Measurements from ENCODE around the gene WBP1L. TPM values are rescaled to one million over a fixed set of nuclear protein-coding genes. Genes with fewer than 3 reads are reported as not detected.
"Not testable (repeated sequence)": the region's sequence is repeated elsewhere in the genome, so short reads cannot be mapped to it uniquely, and the experiment has no call there.

The WBP1L gene
- total RNA-seq, 1 donor from 2014 or later: 29.6 TPM

- TF ChIP-seq CTCF (IDR thresholded peaks at IDR 0.05; ENCODE audit: partially characterized antibody, unreplicated experiment): no peak
- H3K9me3 Mint-ChIP-seq (ENCODE audit: unreplicated experiment): peaks cover 3% of the 10 kb centered on the region
- no peak overlapping the region for H3K27ac Mint-ChIP-seq (ENCODE audit: unreplicated experiment)
- H3K4me3 Mint-ChIP-seq (ENCODE audit: unreplicated experiment): no peak overlapping the region
- peaks cover 3% of the 10 kb centered on the region for H3K27me3 Mint-ChIP-seq (ENCODE audit: unreplicated experiment)
- DNase-seq: no peak
- peaks cover 2% of the 10 kb centered on the region for H3K4me1 Mint-ChIP-seq (ENCODE audit: low read depth, unreplicated experiment)
- no peaks in the 10 kb centered on the region for H3K36me3 Mint-ChIP-seq (ENCODE audit: unreplicated experiment)
Measured at GRCh38 chr10:102815790-102816549, 72.2 kb downstream of the WBP1L start.

- H3K9me3 Mint-ChIP-seq (ENCODE audit: unreplicated experiment): peaks cover 3% of the 10 kb centered on the region
- no peak overlapping the region for H3K4me3 Mint-ChIP-seq (ENCODE audit: unreplicated experiment)
- H3K27me3 Mint-ChIP-seq (ENCODE audit: unreplicated experiment): peaks cover 3% of the 10 kb centered on the region
- no peak for DNase-seq
- TF ChIP-seq CTCF (IDR thresholded peaks at IDR 0.05; ENCODE audit: partially characterized antibody, unreplicated experiment): no peak
- H3K4me1 Mint-ChIP-seq (ENCODE audit: low read depth, unreplicated experiment): peaks cover 2% of the 10 kb centered on the region
- no peak overlapping the region for H3K27ac Mint-ChIP-seq (ENCODE audit: unreplicated experiment)
- H3K36me3 Mint-ChIP-seq (ENCODE audit: unreplicated experiment): no peaks in the 10 kb centered on the region
Measured at GRCh38 chr10:102817175-102817574, 73.4 kb downstream of the WBP1L start.

GRCh38 chr10:102819054-102819453, 75.3 kb downstream of the WBP1L start:
- Mint-ChIP-seq H3K27me3 (ENCODE audit: unreplicated experiment) (peaks cover 5% of the 10 kb centered on the region), H3K4me1 (ENCODE audit: low read depth, unreplicated experiment) (peaks cover 2% of the 10 kb centered on the region), H3K36me3 (ENCODE audit: unreplicated experiment) (no peaks in the 10 kb centered on the region), H3K27ac (ENCODE audit: unreplicated experiment) (no peak overlapping the region), H3K4me3 (ENCODE audit: unreplicated experiment) (no peak overlapping the region), H3K9me3 (ENCODE audit: unreplicated experiment) (peaks cover 3% of the 10 kb centered on the region)
- TF ChIP-seq CTCF (IDR thresholded peaks at IDR 0.05; ENCODE audit: partially characterized antibody, unreplicated experiment): no peak
- DNase-seq: no peak

GRCh38 chr10:102820008-102820407, 76.3 kb downstream of the WBP1L start:
- not testable (repeated sequence) for H3K36me3 Mint-ChIP-seq (ENCODE audit: unreplicated experiment); H3K9me3 Mint-ChIP-seq (ENCODE audit: unreplicated experiment); DNase-seq; H3K4me3 Mint-ChIP-seq (ENCODE audit: unreplicated experiment); H3K27ac Mint-ChIP-seq (ENCODE audit: unreplicated experiment); H3K4me1 Mint-ChIP-seq (ENCODE audit: low read depth, unreplicated experiment); H3K27me3 Mint-ChIP-seq (ENCODE audit: unreplicated experiment)

- Mint-ChIP-seq H3K4me3 (ENCODE audit: unreplicated experiment) (no peak overlapping the region), H3K27ac (ENCODE audit: unreplicated experiment) (no peak overlapping the region), H3K4me1 (ENCODE audit: low read depth, unreplicated experiment) (no peaks in the 10 kb centered on the region), H3K36me3 (ENCODE audit: unreplicated experiment) (no peaks in the 10 kb centered on the region), H3K9me3 (ENCODE audit: unreplicated experiment) (no peaks in the 10 kb centered on the region), H3K27me3 (ENCODE audit: unreplicated experiment) (peaks cover 5% of the 10 kb centered on the region)
- TF ChIP-seq CTCF (IDR thresholded peaks at IDR 0.05; ENCODE audit: partially characterized antibody, unreplicated experiment): no peak
- DNase-seq: no peak
Measured at GRCh38 chr10:102822222-102822621, 78.5 kb downstream of the WBP1L start.

Data from glutamatergic neuron (in vitro differentiated cells).